Dendritic cell treated with granulocyte-macrophage colony-stimulating factor and Interleukin-4, amounts not matched to agents 40 ng/mL and 50 ng/mL, for 4 days (primary cell): ENCODE results near the gene FBXL22.
A peak's percentile ranks its signal among the peaks of the same experiment; 100 is the strongest.

ENCODE experiments used
- H3K27ac Mint-ChIP-seq: one replicate; pipeline ENCODE4 v1.8.0; 2022; ENCODE audit warnings: mild to moderate bottlenecking, mixed read lengths
- H3K27me3 Mint-ChIP-seq: one replicate; pipeline ENCODE4 v1.8.0; 2022; ENCODE audit warnings: mild to moderate bottlenecking, mixed read lengths
- H3K36me3 Mint-ChIP-seq: one replicate; pipeline ENCODE4 v1.8.0; 2022; ENCODE audit warnings: low read depth, mixed read lengths
- H3K4me1 Mint-ChIP-seq: one replicate; pipeline ENCODE4 v1.8.0; 2022; ENCODE audit warnings: low read depth, mixed read lengths
- H3K4me3 Mint-ChIP-seq: one replicate; pipeline ENCODE4 v1.8.0; 2022; ENCODE audit warnings: mild to moderate bottlenecking, moderate library complexity, mixed read lengths
- H3K9me3 Mint-ChIP-seq: one replicate; pipeline ENCODE4 v1.8.0; 2022; ENCODE audit warnings: mixed read lengths
- intact Hi-C: fragments of 100-400 bp; cut with micrococcal nuclease; formaldehyde crosslinking; loops from one replicate; pipeline ENCODE4 v1.15.0; 2022

The FBXL22 gene

GRCh38 chr15:63597038-63597790 is at the start of gene FBXL22:
Gene FBXL22 (plus strand): TSS chr15:63597387. CDS start chr15:63597393, 6 bp downstream.
- peak within 1 kb of the TSS; percentile 73 for H3K27ac Mint-ChIP-seq
- no peak within 1 kb of the TSS for H3K4me3 Mint-ChIP-seq
- H3K9me3 Mint-ChIP-seq: no peaks in the 10 kb centered on the region
- intact Hi-C loops: no loop called here
- peaks cover 75% of the 10 kb centered on the region for H3K4me1 Mint-ChIP-seq
- no peaks in the 10 kb centered on the region for H3K27me3 Mint-ChIP-seq
- H3K36me3 Mint-ChIP-seq: peaks cover 40% of the 10 kb centered on the region

GRCh38 chr15:63551400-63551799 is 45.8 kb upstream of the FBXL22 start:
- Mint-ChIP-seq H3K4me1 (peaks cover 10% of the 10 kb centered on the region), H3K4me3 (no peak overlapping the region), H3K9me3 (no peaks in the 10 kb centered on the region)

GRCh38 chr15:63553388-63553791 is 43.8 kb upstream of the FBXL22 start:
- intact Hi-C loops: no loop called here
- Mint-ChIP-seq H3K27me3 (no peaks in the 10 kb centered on the region), H3K36me3 (peaks cover 62% of the 10 kb centered on the region), H3K9me3 (no peaks in the 10 kb centered on the region), H3K4me3 (no peak overlapping the region), H3K4me1 (peaks cover 5% of the 10 kb centered on the region), H3K27ac (peak overlapping the region; percentile 28)

More at GRCh38 chr15:63551400-63551799, 45.8 kb upstream of the FBXL22 start:
- Mint-ChIP-seq H3K27me3 (no peaks in the 10 kb centered on the region), H3K36me3 (peaks cover 54% of the 10 kb centered on the region), H3K27ac (no peak overlapping the region)
- intact Hi-C loops: no loop called here

- intact Hi-C loops: no loop called here
- H3K4me3 Mint-ChIP-seq: no peak overlapping the region
- peaks cover 72% of the 10 kb centered on the region for H3K36me3 Mint-ChIP-seq
- no peak overlapping the region for H3K27ac Mint-ChIP-seq
- H3K4me1 Mint-ChIP-seq: peaks cover 5% of the 10 kb centered on the region
- no peaks in the 10 kb centered on the region for H3K27me3 Mint-ChIP-seq
- no peaks in the 10 kb centered on the region for H3K9me3 Mint-ChIP-seq
These were observed 42.8 kb upstream of the FBXL22 start for GRCh38 chr15:63554337-63554927.

- Mint-ChIP-seq H3K4me3 (no peak overlapping the region), H3K27me3 (no peaks in the 10 kb centered on the region), H3K4me1 (peaks cover 5% of the 10 kb centered on the region), H3K9me3 (no peaks in the 10 kb centered on the region), H3K36me3 (peaks cover 75% of the 10 kb centered on the region), H3K27ac (no peak overlapping the region)
- intact Hi-C loops: no loop called here
These were observed 41.7 kb upstream of the FBXL22 start for GRCh38 chr15:63555507-63555906.

GRCh38 chr15:63556246-63556645 is 40.9 kb upstream of the FBXL22 start:
- no peak overlapping the region for H3K27ac Mint-ChIP-seq
- H3K27me3 Mint-ChIP-seq: no peaks in the 10 kb centered on the region
- no peaks in the 10 kb centered on the region for H3K9me3 Mint-ChIP-seq
- peaks cover 10% of the 10 kb centered on the region for H3K4me1 Mint-ChIP-seq
- H3K36me3 Mint-ChIP-seq: peaks cover 82% of the 10 kb centered on the region
- H3K4me3 Mint-ChIP-seq: no peak overlapping the region
- intact Hi-C loops: no loop called here

- H3K4me1 Mint-ChIP-seq: peaks cover 11% of the 10 kb centered on the region
- no peak overlapping the region for H3K27ac Mint-ChIP-seq
- H3K36me3 Mint-ChIP-seq: peaks cover 87% of the 10 kb centered on the region
- intact Hi-C loops: no loop called here
- no peaks in the 10 kb centered on the region for H3K27me3 Mint-ChIP-seq
- no peak overlapping the region for H3K4me3 Mint-ChIP-seq
- no peaks in the 10 kb centered on the region for H3K9me3 Mint-ChIP-seq
These were observed 40.5 kb upstream of the FBXL22 start for GRCh38 chr15:63556736-63557135.

- intact Hi-C loops: no loop called here
- no peaks in the 10 kb centered on the region for H3K9me3 Mint-ChIP-seq
- no peaks in the 10 kb centered on the region for H3K27me3 Mint-ChIP-seq
- H3K4me3 Mint-ChIP-seq: no peak overlapping the region
- H3K4me1 Mint-ChIP-seq: peaks cover 6% of the 10 kb centered on the region
- no peak overlapping the region for H3K27ac Mint-ChIP-seq
- peaks cover 99% of the 10 kb centered on the region for H3K36me3 Mint-ChIP-seq
These were observed 37.4 kb upstream of the FBXL22 start for GRCh38 chr15:63559753-63560152.

GRCh38 chr15:63560741-63561448 is 36.3 kb upstream of the FBXL22 start:
- Mint-ChIP-seq H3K36me3 (peaks cover 99% of the 10 kb centered on the region), H3K27ac (no peak overlapping the region), H3K9me3 (no peaks in the 10 kb centered on the region), H3K27me3 (no peaks in the 10 kb centered on the region), H3K4me1 (peaks cover 6% of the 10 kb centered on the region), H3K4me3 (no peak overlapping the region)
- intact Hi-C loops: no loop called here

- no peak overlapping the region for H3K27ac Mint-ChIP-seq
These were observed 33.1 kb upstream of the FBXL22 start for GRCh38 chr15:63564093-63564492.

GRCh38 chr15:63565536-63566186 is 31.5 kb upstream of the FBXL22 start:
- H3K27ac Mint-ChIP-seq: no peak overlapping the region
- intact Hi-C loops: no loop called here
- peaks cover 91% of the 10 kb centered on the region for H3K36me3 Mint-ChIP-seq
- no peaks in the 10 kb centered on the region for H3K9me3 Mint-ChIP-seq
- peaks cover 6% of the 10 kb centered on the region for H3K4me1 Mint-ChIP-seq
- no peaks in the 10 kb centered on the region for H3K27me3 Mint-ChIP-seq
- no peak overlapping the region for H3K4me3 Mint-ChIP-seq

More at GRCh38 chr15:63564093-63564492, 33.1 kb upstream of the FBXL22 start:
- intact Hi-C loops: no loop called here
- Mint-ChIP-seq H3K36me3 (peaks cover 91% of the 10 kb centered on the region), H3K9me3 (no peaks in the 10 kb centered on the region), H3K4me1 (peaks cover 6% of the 10 kb centered on the region), H3K27me3 (no peaks in the 10 kb centered on the region), H3K4me3 (no peak overlapping the region)

- intact Hi-C loops: no loop called here
- Mint-ChIP-seq H3K9me3 (no peaks in the 10 kb centered on the region), H3K4me3 (no peak overlapping the region), H3K36me3 (peaks cover 87% of the 10 kb centered on the region), H3K27me3 (no peaks in the 10 kb centered on the region), H3K4me1 (no peaks in the 10 kb centered on the region), H3K27ac (peak overlapping the region; percentile 34)
These were observed 24.3 kb upstream of the FBXL22 start for GRCh38 chr15:63572749-63573464.

- H3K27me3 Mint-ChIP-seq: no peaks in the 10 kb centered on the region
These were observed 23.7 kb upstream of the FBXL22 start for GRCh38 chr15:63573533-63573932.

More at GRCh38 chr15:63573533-63573932, 23.7 kb upstream of the FBXL22 start:
- H3K27ac Mint-ChIP-seq: no peak overlapping the region
- H3K4me1 Mint-ChIP-seq: no peaks in the 10 kb centered on the region
- H3K9me3 Mint-ChIP-seq: no peaks in the 10 kb centered on the region
- H3K4me3 Mint-ChIP-seq: no peak overlapping the region
- intact Hi-C loops: no loop called here
- peaks cover 86% of the 10 kb centered on the region for H3K36me3 Mint-ChIP-seq
